GM19099 (cell line): Measurements from ENCODE around the gene SLC24A3.

ENCODE experiments used
- POLR2A ChIP-seq: IDR thresholded peaks from 3 replicates; pipeline ENCODE4 v1.6.1; 2011; ENCODE audit warnings: low read depth; ENCODE audit not compliant: insufficient read length; ENCODE audit errors: extremely low read depth

Gene SLC24A3

DNA sequence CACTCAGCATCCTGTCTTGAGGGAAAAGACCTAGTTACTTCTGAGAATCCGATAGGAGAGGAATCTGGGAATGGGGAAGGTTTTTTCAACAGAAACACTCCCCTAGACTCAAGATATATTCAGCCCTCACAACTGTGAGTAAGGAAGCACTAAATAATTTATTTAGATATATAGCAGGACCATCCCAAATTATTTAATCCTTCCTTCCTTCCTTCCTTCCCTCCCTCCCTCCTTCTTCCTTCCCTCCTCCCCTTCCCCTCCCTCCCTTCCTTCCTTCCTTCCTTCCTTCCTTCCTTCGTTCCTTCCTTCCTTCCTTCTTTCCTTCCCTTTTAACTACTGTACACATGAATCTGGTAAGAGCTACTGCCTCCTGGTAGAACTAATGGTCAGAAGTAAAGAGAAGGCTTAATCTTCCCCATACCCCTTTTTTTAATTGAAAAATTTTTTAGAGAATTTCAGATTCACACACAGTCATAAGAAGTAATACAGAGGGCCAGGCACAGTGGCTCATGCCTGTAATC lies 10.1 kb downstream of the SLC24A3 start:
- TF ChIP-seq POLR2A = no peak

DNA sequence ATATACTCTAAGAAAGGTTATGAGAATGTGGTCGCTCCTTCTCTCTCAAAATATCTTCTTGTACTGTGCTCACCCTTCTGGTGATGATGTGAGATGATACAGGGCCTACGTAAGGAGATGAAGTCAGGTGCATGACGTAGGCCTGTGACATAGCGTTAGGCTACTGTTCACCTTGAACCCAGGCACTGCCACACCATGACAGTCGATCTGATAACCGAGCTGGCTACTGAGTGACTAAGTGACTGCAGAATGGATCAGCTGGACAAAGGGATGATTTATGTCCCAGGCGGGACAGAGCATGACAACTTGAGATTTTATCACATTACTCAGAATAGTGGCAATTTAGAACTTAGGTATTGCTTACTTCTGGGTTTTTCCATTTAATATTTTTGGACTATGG lies 11.2 kb downstream of the SLC24A3 start:
- TF ChIP-seq POLR2A = no peak

DNA sequence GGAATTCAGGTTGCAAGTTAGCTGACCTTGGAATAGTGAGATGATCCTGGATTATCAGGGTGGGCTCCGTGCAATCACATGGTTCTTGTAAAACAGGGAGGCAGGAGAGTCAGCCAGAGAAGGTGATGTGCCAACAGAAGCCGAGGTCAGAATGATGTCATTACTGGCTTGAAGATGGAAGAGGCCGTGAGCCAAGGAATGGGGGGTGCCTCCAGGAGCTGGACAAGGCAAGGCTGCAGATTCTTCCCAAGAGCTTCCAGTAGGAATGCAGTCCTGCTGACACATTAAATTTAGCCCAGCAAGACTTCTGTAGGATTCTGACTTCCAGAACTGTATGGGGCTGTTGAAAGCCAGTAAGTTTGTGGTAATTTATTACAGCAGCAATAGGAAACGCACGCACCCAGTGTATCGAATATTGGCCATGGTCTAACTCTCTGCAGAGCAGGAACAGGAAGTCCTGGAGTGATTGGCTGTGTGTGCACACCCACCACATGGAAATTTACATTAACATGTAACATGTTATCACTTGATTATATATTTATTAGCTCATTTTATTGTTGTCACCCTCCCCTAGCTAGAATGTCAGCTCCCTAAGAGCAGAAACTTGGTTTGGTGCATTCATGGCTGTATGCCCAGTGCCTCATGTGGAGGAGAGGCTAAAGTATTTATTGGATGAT lies 19.1 kb downstream of the SLC24A3 start:
- no peak for TF ChIP-seq POLR2A

DNA sequence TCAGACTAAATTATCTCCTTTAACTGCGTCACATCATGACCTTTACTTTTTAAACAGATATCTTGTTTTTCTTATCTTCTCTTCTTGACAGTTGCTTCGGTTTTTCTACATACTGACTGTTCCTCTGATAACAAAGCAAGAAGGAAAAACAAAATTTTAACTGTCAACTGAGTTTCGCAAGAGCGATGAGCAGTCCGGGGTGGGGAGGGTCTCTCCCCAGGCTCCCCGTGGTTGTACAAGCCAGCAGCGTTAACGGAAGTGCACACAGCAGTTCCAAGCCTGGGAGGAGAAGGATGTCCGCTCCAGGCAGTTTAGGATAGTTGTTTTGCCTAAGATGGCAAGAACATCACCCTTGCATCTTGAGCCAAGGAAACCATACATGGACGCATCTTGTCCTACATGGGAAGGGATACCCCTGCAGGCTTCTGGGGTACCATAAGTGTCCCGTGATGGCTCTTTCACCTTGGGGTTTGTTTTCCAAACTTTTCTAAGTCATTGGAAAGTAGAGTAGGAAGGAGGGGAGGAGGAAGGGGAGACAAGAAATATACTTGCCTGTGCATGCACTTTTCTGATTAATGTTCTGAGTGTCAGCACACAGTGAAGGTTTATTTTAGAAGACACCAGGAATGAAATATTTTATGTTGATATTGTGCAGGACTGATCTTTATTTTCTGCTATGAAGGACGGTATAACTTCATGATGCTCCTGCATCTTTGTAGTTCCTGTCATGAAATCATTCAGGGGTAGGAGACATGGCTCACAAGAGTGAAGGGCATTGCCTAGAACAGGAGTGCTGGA lies 20.8 kb downstream of the SLC24A3 start:
- no peak for TF ChIP-seq POLR2A

DNA sequence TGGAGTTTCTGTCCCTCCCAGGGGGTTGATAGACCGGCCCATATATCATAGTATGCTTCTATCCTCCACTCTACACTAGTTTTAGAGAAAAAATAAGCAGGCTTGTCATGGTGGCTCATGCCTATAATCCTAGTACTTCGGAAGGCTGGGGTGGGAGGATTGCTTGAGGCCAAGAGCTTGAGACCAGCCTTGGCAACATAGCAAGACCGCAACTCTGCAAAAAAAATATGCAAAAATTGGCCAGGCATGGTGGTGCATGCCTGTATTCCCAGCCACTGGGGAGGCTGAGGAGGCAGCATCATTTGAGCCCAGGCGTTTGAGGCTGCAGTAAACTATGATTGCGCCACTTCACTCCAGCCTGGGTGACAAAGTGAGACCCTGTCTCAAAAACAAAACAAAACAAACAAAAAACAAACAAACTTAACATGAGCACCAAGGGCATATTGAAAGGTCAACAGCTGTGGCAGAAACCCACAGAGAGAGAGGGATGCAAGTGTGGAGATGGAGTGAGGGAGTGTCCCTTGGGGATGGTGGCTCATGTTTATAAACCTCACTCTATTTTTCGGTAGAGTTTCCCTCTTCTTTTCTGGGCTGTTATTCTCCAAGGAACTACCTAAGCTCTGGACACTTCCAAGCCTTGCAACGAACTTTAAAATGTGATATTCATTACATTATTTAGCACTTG lies 24.1 kb downstream of the SLC24A3 start:
- no peak for TF ChIP-seq POLR2A

DNA sequence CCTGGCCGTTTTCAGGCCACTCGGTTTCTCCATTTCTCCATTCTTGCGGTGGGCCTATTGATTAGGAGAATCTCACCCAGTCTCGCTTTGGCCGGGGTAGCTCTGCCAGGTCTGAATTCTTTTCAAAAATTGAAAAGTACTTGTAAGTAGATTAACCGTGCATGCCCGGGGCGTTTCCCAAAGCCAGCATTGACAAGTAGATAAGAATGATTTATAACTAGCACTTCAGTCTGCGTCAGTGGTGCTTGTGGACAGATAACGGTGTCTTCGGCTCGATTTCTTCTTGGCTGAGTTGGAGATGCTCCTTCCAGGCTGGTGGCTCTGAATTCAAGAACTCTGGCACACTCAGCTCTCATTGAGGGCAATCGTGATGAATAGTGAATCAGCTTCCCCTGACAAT lies 29.0 kb downstream of the SLC24A3 start:
- TF ChIP-seq POLR2A = no peak

DNA sequence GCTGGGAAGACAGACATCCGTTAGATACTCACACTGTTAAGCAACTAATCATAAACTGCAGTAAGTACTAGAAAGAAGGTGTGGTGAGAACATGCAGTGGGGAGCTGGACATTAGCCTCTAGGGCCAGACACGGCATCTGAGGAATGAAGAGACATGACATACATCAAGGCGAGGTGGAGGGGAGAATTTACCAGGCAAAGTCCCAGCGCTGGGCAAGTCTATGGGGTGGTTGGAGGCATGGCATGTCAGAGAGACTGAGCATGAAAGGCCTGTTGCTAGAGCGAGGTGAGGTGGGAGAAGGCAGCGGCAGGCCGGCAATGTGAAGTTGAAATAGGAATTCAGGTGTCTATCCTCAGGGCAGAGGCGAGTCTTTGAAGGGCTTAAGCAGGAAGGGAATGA lies 31.8 kb downstream of the SLC24A3 start:
- TF ChIP-seq POLR2A = no peak

DNA sequence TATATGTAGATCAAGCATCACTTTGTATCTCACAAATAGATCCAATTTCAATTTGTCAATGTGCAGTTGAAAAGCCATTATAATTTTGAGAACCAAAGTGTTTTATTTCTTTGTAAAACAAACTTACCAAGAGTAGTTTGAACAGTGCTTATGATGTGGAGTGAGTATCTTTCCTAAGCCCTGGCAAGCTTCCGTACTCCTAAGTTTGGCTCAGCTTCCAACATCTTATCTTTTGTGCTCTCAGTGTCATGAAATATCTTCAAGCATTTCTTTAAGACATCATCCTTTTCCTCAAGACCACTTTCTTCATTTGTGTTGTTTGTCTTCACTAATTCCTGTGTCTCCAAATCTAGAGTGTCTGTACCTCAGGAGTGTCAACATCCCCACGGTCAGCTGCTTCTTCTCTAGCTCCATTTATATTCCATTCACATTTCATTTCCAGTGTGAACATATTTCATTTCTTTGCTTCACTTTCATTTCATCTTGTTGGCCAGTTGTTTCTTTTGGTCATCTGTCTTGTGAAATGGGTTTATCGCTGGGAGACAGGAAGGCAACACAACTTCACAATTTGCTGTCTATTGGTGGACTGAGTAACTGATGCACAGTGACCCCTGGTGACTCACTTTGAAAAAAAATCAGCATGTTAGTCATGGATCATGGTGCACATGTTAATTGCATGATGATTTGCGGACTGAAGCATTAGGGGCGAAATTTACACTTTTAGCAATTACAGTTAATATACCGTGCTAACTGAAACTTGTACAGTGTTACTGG lies 36.9 kb downstream of the SLC24A3 start:
- no peak for TF ChIP-seq POLR2A

DNA sequence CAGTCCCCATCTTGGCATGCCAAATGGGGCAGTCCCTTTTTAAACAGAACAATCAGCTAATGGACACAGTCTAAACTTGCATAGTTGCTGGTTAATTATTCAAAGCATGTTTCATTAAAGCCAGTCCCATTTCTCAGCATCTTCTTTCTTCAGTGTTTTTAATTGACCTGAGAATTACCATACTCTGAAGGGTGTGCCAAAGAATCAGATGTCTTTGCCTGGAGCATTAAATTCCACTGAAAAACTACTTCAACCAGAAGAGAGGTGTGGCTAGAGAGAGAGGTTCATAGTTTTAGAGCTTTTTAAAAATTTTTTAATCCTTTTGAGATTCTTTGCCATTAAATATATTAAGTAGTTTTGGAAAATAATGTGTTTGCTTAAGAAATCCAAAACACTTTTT lies 37.9 kb downstream of the SLC24A3 start:
- TF ChIP-seq POLR2A = no peak

DNA sequence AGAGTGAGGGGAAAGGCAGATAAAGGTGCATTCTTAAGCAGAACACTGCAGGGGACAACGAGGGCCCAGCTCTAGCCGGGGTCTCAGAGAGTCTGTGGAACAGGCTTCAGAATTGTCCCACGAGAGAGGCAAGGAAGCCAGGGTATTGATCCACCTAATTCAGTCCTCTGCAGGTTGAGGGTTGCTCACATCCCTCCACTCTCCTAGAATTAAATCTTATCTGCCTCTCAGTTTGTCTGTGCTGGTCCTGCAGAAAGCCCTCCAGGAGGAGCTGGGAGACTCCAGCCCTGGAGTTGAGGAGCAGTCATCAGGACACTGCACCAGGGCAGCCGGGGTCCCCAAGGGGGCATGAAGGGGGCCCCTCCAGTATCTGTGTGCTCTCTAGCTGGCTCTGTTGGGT lies 39.1 kb downstream of the SLC24A3 start:
- TF ChIP-seq POLR2A = no peak

DNA sequence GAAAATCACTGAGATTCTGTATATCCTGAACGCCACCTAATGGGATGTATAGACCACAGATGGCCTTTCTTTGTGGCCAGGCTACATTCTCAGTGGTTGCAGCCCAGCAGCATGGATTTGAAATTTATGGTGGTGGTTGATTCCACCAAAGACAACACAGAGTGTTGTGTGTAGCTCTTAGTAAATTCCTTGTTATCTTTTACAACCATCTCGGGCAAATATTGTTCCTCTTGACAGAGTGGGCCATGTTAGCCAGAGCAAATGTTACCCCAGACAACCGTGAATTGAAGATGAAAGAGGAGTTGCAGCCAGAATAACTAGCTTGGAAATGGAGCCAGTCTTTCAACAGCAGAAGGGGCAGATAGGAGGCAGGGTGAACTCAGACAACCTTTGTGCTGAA lies 39.5 kb downstream of the SLC24A3 start:
- no peak for TF ChIP-seq POLR2A

DNA sequence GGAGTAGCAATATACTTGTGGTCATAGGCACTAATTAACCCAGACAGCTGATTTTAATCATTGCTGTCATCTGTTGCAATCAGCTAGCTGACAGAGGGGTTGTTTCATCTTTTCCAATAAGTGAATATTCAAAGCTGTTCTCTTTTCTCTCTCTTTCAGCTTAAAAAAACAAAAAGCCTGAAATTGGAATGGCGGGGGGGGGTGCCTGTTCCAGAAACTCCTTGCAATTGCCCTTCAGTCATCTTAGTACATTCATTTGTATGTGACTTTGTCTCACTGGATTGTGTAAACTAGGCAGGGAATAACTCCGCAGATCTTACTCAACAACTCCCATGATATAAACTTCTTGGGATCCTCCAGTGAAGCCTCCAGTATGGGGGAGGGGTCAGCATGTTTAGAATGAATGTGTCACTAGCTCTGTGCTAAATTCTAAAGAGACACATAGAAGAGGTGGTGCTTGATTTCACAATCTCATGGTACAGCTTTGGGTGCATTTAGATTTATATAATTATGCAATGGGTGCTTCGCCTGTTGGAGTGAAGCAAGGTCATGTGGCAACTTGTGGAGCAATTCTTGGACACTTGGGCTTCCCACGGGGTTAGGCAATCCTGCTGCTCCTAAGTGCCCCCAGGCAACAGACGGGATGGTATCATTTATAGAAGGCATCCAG lies 40.1 kb downstream of the SLC24A3 start:
- TF ChIP-seq POLR2A = no peak

DNA sequence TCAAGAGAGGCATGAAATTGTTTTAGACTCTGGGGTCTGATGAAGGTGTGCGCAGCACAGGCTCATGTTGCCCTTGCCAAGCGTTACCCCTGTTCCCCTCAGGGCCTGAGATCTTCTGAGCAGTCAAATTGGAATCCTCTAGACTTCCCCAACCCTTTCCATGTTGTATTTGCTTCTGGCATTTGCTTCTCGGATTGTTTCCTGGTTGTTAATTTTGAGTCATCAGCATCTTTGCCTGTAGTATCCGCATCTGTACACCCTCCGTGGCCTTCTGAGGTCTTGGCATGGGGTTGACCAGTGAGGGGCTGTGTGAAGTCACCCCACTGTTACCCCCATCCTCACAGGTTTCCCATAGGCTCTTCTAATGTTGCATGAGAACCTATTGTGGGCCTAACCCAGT lies 40.9 kb downstream of the SLC24A3 start:
- no peak for TF ChIP-seq POLR2A
